GM18505 (cell line): Measurements from ENCODE around the gene XPNPEP3.

ENCODE experiments used
- ATAC-seq: cut with Tn5 transposase; IDR thresholded peaks from one replicate; pipeline ENCODE4 v1.9.1; 2021; ENCODE audit not compliant: unreplicated experiment
- POLR2A ChIP-seq: IDR thresholded peaks from 4 replicates; pipeline ENCODE4 v1.6.1; 2011; ENCODE audit warnings: borderline replicate concordance; ENCODE audit not compliant: insufficient read depth, insufficient read length; ENCODE audit errors: extremely low read depth

XPNPEP3 gene

DNA sequence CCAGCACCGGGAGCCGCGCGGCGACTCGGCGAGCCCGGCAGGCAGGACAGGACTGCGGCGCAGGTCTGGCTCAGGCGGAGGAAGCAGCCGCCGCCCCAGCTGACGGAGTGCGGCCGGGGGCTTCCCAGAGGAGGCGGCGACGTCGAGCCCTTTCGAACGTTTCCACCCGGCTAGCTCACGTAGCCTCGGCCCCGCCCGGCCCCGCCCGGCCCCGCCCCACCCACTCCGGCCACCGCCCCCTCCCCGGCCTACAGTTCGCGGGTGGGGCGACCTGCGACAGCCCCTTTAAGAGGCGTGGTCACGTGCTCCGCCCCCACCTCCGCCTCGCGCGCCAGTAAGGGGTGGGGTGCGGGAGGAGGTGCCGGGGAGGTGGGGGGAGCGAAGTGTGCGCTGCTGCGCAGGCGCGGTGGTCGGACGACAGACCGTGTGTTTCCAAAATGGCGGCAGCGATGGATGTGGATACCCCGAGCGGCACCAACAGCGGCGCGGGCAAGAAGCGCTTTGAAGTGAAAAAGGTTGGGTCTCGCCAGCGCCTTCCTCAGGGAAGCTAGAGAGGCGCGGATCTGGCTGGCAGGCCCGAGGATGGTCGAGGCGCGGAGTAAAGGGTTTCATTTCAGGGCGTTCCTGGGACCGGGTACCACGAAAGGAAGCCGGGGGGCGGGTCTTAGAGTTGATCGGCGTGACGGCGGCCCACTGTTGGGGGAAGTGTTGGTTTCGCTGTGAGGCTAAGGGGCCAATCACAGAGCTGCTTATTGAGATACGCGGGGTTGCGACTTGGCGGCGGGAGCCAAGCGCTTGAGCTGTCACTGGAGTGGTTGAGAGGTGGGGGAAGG, 94.2 kb downstream of the XPNPEP3 start, which contains the start of gene RBX1:
Gene RBX1 (plus strand): TSS at position 417 of the 833 bp plus-strand sequence. CDS start 21 bp downstream, at position 438.
- TF ChIP-seq POLR2A: peak; percentile 96
- peak; percentile 70 for ATAC-seq

DNA sequence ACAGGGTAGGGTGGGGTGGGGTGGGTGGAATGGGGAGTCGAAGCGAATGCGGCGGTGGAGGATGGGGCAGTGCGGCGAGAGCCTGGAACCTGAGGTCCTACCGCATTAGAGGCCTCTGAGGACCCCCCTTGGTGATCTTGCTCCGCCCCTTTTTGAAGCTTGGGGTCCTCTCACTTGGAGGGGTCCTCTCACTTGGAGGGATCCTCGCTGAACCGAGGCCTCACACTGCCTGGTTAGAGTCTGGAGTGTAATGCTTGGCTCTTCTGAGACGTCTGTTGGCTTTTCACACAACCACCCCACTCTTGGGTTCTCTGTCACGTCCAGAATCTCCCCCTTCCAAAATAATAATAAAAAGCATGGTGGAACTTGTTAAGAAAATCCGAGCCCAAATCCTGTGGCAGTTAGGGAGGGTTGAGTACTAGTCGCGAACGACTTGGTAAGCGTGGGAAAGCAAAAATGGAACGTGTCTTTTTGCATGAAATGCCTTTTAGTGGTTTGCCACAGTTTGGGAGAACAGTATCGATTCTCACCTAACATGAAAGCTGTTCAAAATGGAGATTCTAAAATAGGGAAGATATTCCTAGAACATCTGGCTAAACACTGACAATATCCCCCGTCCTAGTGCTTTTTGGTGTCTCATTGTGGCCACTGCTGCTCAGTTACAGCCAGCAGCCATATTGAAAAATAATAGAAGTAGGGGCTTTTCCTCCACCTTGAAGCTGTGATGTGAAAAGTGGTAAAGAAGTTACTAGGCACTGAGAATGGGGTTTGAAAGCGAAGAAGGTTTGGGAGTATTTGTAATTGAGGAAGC, 95.1 kb downstream of the XPNPEP3 start:
- no peak for TF ChIP-seq POLR2A

GRCh38 chr22:40953471-40953870, 96.5 kb downstream of the XPNPEP3 start:
- TF ChIP-seq POLR2A: no peak
- no peak for ATAC-seq

More for the DNA sequence above, 95.1 kb downstream of the XPNPEP3 start:
- ATAC-seq: no peak

GRCh38 chr22:40954113-40954512, 97.2 kb downstream of the XPNPEP3 start:
- no peak for TF ChIP-seq POLR2A

DNA sequence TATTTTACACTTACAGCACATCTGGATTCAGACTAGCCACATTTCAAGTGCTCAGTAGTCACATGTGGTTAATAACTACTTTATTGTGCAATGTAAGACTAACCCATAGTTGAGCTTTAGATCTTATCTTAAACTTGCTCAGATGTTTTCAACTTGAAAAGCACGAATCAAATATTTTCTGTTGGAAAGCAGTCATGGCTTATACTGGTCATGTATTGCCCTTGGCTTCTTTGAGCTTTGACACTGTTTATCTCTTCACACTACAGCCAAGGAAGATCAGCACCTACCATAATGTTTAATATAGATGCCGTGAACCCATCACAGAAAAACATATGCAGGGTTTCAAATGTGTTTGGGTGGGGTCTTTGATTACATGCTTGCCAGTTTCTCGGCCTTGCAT, 98.6 kb downstream of the XPNPEP3 start:
- no peak for ATAC-seq
- no peak for TF ChIP-seq POLR2A

More at GRCh38 chr22:40954113-40954512, 97.2 kb downstream of the XPNPEP3 start:
- ATAC-seq: no peak

DNA sequence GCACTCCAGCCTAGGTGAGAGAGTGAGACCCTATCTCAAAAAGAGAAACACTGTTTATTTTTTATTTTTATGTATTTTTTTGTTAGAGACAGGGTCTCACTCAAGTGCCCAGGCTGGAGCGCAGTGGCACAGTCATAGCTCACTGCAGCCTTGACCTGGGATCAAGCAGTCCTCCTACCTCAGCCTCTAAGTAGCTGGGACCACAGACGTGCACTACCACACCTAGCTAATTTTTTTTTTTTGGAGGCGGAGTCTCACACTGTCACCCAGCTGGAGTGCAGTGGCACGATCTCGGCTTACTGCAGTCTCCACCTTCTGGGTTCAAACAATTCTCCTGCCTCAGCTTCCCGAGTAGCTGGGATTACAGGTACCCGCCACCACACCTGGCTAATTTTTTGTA, 100.7 kb downstream of the XPNPEP3 start:
- no peak for ATAC-seq
- TF ChIP-seq POLR2A: no peak

DNA sequence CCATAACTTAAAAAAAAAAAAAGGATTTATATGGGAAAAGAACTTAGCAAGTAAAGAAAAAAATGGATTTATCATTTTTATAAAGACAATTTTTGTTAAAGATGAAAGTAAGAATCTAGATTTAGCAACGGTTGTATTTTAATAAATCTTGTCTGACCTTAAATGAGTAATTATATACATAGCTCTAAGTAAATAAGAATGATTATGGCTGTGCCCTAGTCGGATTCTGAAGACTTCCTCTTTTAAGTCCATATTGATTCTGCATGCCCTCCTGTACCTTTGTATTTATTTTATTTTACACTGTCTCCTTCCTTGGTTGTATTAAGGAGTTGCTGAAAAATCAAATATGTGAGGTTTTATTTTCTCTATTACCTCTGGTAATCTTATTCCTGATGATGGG, 101.4 kb downstream of the XPNPEP3 start:
- no peak for TF ChIP-seq POLR2A
- no peak for ATAC-seq

DNA sequence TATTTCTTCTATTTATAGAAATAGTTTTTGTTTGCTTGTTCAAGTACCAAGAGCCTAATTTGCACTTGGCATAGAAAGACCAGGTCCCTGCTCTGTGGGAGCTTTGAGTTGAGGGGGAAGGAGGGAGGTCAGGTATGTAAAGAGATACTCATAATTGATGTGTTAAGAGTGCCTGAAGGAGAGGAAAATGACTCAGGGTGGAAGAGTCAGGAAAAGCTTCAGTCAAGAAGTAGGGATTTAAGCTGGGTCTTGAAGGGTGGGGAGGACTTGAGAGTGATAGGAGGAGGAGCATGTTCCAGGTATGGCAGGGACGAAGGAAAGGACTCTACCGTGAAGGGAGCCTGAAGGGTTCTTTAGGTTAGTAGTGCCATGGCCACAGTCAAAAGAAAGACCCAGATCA, 103.2 kb downstream of the XPNPEP3 start:
- TF ChIP-seq POLR2A: no peak
- no peak for ATAC-seq

DNA sequence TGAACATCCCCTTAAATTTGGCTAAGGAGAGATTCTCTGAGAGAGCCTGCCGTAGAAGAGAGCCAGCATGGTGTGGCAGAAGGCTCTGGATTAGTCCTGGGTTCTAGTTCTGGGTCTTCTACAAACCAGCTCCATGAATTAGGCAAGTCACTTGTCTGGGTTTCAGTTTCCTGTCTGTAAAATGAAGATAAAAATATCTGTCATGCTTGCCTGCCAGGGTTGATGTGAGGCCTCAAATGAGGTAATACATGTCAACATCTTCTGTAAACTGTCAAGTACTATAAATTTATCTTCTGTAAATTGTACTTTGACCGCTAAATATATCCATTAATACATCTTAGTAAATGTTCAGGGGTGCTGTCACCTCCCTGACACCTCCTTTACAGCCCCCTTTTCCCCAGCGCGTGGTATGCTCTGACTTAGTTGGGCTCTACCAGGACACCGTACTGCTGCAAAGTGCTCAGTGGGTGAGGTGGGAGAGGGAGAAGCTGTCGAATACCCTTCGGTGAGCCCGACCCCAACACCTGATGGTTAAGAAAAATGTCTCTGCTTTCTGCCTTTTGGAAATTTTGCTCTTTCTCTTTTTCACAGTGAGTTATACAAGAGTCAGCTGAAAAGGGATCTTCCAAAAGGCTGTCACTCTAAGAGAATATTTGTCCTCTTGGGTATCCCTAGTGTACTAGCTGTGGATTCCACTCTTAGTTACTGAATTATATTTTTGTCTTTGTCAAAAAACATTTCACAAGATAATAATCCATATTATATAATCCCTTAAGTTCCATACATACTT, 109.2 kb downstream of the XPNPEP3 start:
- TF ChIP-seq POLR2A: no peak
- no peak for ATAC-seq

DNA sequence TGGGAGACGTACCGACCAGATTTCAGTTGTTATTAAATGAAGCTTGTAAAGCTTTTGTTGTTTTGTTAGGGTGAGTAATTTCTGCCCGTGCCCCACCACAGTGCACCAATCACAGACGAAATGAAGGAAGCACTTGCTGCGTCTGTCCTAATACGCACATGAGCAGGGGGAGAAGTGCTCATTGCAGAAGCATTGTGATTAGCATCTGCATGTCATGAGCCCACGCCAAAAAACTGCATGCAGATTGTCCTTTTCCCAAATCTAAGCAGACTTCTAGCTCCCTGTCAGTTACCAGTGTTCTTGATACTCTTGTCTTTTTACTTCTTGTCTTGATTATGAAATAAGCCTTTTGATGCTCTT, 109.8 kb downstream of the XPNPEP3 start:
- no peak for ATAC-seq
- TF ChIP-seq POLR2A: no peak

DNA sequence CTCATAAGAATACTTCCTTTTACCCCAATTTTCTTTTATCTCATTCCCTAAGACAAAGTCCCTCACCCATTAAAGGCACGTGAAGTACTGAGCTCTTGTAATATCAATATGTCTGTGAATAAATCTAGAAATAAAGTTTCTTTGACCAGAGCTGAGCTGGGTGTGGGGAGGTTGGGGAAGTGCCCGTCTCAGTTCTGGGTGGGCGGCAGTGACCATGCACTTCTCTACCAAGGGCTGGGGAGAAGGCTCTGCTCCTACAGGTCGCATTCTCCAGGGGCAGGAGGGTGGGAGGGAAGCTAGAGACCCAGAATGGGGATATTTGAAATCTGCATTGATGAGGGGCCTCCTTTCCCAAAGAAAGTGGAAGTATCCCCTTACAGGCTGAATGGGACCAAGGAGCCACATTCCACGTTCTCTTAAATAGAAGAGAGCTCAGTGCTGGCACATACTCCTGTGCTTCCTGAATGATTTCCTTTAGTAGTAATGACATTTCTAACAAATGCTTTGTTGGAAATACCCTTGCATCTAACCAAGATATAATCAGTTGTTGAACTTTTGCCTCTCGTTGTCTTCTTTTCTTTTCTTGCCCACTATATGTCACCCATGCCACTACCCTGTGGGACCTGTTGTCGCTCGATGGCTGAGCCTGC, 110.3 kb downstream of the XPNPEP3 start:
- no peak for ATAC-seq

DNA sequence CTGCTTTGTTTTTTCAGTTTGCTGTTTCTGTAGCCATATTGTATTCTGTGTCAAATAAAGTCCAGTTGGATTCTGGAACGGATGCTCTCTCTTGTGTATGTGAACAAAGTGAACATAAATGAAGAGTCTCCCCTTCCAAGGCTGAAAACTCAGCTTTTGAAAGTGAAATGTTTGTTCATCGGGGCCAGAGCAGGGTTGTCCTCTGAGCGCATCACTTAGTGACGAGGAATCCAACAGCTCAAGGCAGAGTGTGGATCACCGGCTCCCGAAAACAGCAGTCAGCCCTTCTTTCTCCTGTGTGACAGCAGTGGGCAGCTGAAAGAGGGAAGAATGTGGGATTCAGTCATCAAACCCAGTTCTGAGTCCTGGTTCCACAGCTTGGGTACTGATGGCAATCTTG, 115.6 kb downstream of the XPNPEP3 start:
- no peak for TF ChIP-seq POLR2A
- no peak for ATAC-seq

More for the DNA sequence above, 110.3 kb downstream of the XPNPEP3 start:
- TF ChIP-seq POLR2A: no peak
